Fibroblast of lung (primary cell): Measurements from ENCODE around the gene BCL10.

Source experiments
- CTCF ChIP-seq, 2 donors: IDR thresholded peaks in 1 of 2; conservative IDR thresholded peaks in 1 of 2; 1 replicate in 1 of 2; 2 replicates in 1 of 2; pipeline ENCODE4 v1.5.1; 2011 to 2012; ENCODE audit warnings: low read length in 2 of 2, control low read depth in 1 of 2, inconsistent platforms in 1 of 2, low read depth in 1 of 2, mild to moderate bottlenecking in 1 of 2
- EZH2 ChIP-seq: IDR thresholded peaks from 2 replicates; pipeline ENCODE4 v1.5.1; 2012; ENCODE audit warnings: low read length, control low read depth, mild to moderate bottlenecking; ENCODE audit errors: missing control alignments

- no peak for TF ChIP-seq CTCF (conservative IDR thresholded peaks at IDR 0.05 in 1 of 2, IDR thresholded peaks at IDR 0.05 in 1 of 2; ENCODE audit: low read depth in 1 of 2, low read length in 2 of 2)
- TF ChIP-seq EZH2, result no peak
Observed at GRCh38 chr1:85300140-85300539, 23.7 kb upstream of the BCL10 start.
